Measurements from ENCODE around the gene ANXA4. TPM values are rescaled to one million over a fixed set of nuclear protein-coding genes. Genes with fewer than 3 reads are reported as not detected.

ANXA4 gene
- total and polyA plus RNA-seq, 2 of the 13 experiments (the other 11 are each of a cell fraction or from before 2014, with no cell fraction given): 155 to 168 TPM

- TF ChIP-seq, protein P1, sequence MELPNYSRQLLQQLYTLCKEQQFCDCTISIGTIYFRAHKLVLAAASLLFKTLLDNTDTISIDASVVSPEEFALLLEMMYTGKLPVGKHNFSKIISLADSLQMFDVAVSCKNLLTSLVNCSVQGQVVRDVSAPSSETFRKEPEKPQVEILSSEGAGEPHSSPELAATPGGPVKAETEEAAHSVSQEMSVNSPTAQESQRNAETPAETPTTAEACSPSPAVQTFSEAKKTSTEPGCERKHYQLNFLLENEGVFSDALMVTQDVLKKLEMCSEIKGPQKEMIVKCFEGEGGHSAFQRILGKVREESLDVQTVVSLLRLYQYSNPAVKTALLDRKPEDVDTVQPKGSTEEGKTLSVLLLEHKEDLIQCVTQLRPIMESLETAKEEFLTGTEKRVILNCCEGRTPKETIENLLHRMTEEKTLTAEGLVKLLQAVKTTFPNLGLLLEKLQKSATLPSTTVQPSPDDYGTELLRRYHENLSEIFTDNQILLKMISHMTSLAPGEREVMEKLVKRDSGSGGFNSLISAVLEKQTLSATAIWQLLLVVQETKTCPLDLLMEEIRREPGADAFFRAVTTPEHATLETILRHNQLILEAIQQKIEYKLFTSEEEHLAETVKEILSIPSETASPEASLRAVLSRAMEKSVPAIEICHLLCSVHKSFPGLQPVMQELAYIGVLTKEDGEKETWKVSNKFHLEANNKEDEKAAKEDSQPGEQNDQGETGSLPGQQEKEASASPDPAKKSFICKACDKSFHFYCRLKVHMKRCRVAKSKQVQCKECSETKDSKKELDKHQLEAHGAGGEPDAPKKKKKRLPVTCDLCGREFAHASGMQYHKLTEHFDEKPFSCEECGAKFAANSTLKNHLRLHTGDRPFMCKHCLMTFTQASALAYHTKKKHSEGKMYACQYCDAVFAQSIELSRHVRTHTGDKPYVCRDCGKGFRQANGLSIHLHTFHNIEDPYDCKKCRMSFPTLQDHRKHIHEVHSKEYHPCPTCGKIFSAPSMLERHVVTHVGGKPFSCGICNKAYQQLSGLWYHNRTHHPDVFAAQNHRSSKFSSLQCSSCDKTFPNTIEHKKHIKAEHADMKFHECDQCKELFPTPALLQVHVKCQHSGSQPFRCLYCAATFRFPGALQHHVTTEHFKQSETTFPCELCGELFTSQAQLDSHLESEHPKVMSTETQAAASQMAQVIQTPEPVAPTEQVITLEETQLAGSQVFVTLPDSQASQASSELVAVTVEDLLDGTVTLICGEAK (IDR thresholded peaks at IDR 0.05): no peak
- TF ChIP-seq, protein P1 (CRISPR knock-in tag; IDR thresholded peaks at IDR 0.05): peak; percentile 78
- TF ChIP-seq BRD4 (CRISPR knock-in tag; IDR thresholded peaks at IDR 0.05) (peak; percentile 83), ISL2 (CRISPR knock-in tag; IDR thresholded peaks at IDR 0.05) (peak; percentile 25; the same call in 1 of the 2 replicates), ZNF720 (CRISPR knock-in tag; IDR thresholded peaks at IDR 0.05) (no peak), TBL1XR1 (IDR thresholded peaks at IDR 0.05; ENCODE audit: borderline replicate concordance, low read length, partially characterized antibody) (no peak), ZBED4 (CRISPR knock-in tag; IDR thresholded peaks at IDR 0.05; ENCODE audit: borderline replicate concordance) (peak; percentile 91), ZNF710 (CRISPR knock-in tag; IDR thresholded peaks at IDR 0.05; ENCODE audit: borderline replicate concordance) (peak; percentile 47), ZC3H13 (CRISPR knock-in tag; IDR thresholded peaks at IDR 0.05) (no peak), NAIF1 (CRISPR knock-in tag; IDR thresholded peaks at IDR 0.05; ENCODE audit: borderline replicate concordance) (no peak)
Measured at GRCh38 chr2:69741575-69742321, at the start of gene ANXA4 (continued).

All from HepG2 (cell line).